NCI-H460 (cell line): ENCODE results near the gene RSPH1. TPM values are rescaled to one million over a fixed set of nuclear protein-coding genes. Genes with fewer than 3 reads are reported as not detected.

Experiments used
- DNase-seq: peaks from one replicate; pipeline ENCODE4 v3.0.0-alpha.2; 2016; ENCODE audit warnings: low read depth; ENCODE audit errors: extremely low read depth
- total RNA-seq: library from RNA; depleted of rRNA; stranded (reverse); fragments of >200 nt; shearing (Covaris generic); gene quantifications from 2 replicates; pipeline ENCODE4 v1.2.3, GENCODE V29; 2014

Gene RSPH1
- total RNA-seq, 1 experiment from 2014 or later: 0.02 TPM

- no peak for DNase-seq
Observed at GRCh38 chr21:42452401-42453223, 43.4 kb downstream of the RSPH1 start.

GRCh38 chr21:42451941-42452340 lies 44.1 kb downstream of the RSPH1 start:
- no peak for DNase-seq

- no peak for DNase-seq
Observed at GRCh38 chr21:42448686-42449085, 47.3 kb downstream of the RSPH1 start.

- DNase-seq: no peak
Observed at GRCh38 chr21:42447732-42448131, 48.3 kb downstream of the RSPH1 start.

GRCh38 chr21:42447182-42447581 lies 48.8 kb downstream of the RSPH1 start:
- no peak for DNase-seq

DNA sequence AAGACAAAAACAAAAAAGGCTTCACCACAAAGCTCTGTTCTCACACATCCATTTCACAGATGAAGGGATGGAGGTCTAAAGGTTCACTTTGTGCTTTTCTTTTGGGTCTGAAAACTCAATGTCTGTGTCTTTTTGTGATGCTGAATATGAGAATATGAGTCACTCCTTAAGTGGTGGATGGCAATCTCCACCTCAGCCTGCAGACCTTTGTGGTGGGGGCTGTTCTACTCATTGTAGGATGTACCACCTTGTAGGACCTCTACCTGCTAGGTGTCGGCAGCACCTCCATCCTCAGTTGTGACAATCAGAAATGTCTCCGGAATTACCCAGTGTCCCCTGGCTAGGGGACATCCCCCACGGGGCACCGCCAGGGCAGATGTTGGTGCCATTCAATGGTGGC lies 49.5 kb downstream of the RSPH1 start:
- no peak for DNase-seq

DNA sequence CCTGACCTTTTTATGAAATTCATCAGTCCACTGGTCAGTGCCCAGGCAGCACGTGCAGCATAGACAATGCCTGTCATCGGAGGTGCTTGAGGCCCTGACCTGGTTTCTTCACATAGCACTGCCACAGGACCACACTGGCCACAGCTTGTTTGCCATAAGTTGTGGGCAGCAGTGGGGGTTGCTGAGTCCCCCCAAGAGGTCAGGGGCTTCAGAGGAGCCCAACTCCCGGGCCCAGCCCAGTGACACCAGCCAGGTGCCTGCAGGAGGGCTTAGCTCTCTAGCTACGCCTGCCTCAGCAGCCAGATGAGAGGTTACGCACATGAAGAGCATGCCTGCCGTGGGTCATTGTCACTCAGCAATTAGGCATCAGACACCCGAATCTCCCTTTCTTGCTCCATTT lies 50.7 kb downstream of the RSPH1 start:
- DNase-seq: no peak

GRCh38 chr21:42444745-42445059 lies 51.3 kb downstream of the RSPH1 start:
- no peak for DNase-seq

DNA sequence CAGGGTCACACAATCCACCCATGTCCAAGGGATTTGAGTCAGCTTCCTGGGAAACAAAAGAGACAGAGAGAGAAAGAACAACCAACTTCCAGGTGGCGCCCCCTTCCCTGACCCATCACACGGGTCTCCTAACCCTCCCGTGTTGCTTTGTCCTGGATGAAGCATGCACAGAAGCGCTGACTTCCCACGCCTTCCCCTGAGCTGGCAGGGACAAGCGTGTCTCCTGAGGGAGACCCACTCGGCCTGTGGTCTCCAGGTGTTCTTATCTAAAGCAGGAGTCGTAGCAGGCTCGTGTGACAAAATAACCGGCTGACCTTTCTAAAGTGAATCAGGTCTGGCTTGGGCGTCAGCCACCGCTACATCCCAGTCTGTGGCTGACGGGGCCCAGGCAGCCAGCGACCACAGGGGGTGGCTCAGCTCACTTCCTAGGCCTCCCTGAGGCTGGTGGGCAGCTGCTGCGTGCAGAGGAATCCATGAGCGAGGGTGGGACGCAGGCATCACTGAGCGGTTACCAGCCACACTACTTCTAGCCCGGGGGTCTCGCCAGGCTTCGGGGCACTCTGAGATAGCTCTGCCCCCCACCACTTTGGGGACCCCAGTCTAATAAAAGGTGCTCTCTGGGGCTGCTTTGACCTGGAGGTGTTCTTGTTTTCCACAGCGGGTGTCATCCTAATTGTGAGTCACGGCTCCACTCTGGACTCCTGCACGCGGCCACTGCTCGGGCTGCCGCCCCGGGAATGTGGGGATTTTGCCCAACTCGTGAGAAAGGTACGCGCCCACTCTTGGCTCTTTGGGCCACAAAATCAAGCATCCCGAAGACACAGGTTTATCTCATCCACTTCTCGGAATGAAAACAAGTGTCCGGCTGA lies 51.9 kb downstream of the RSPH1 start:
- no peak for DNase-seq

DNA sequence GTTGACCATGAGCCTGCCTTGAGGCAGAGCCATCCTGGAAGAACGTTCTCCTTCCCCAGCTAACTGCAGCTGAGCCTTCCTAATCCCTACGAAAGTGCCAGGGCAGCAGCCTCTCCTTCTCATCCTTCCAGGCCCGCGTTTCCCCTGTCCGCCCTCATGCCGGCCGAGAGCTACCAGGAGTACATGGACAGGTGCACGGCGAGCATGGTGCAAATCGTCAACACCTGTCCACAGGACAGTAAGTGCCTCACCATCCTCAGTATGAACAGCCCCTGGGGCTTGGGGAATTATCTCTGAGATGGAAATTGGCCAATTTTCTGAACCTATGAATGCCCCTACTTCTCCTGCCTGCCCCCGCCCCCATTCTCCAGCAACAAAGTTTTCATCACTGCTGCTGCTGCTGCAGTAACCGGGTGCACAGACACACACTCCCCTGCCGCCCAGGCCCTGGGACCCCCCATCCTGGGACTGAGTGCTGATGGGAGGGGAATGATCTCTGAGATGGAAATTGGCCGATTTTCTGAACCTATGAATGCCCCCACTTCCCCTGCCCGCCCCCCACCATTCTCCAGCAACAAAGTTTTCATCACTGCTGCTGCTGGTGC lies 52.7 kb downstream of the RSPH1 start:
- DNase-seq: no peak

DNA sequence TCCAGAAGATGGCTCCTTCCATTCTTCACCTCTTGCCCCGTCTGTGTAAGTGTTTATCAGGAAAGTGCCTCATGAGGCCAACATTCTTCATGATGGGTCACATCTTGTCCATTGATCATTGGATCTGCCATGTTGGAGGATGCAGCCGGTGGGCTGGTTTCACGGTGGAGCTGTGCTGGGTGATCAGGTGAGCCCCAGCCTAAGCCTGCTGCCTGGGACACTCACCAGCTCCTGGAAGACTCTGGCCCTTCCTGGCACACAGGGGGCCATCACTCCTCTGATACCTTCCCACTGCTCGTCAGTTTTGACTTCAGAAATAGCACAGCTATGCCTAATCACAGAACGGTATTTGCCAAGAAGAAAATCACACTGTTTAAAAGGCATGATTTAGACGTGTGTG lies 54.1 kb downstream of the RSPH1 start:
- DNase-seq: no peak

DNA sequence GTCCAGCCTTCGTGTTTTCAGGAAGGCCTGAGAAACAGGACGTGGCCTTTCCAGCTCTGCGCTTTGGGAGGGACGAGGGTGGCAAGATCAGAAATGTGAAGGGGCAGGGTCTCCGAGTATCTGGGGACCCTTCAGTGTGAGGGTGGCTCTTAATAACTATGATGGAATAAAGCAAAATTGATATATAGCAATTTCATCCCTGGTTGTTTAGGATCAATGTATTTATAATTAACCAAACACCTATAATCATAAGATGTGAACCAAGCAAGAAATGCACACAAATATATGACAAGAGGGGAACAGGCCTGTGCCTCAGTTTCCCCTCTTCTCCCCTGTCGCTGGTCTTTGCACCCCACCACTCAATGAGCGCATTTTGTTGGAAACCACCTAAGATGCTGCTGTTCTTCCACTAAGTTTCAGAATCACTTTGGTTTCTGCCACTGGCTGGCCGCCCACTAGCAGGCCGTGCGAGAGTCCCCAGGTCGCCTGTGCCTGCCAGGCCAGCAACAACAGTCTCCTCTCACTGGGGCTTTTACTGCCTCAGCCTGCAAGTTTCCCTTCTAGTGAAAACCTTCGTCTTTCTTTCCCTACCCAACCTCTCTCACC lies 55.7 kb downstream of the RSPH1 start:
- DNase-seq: no peak

DNA sequence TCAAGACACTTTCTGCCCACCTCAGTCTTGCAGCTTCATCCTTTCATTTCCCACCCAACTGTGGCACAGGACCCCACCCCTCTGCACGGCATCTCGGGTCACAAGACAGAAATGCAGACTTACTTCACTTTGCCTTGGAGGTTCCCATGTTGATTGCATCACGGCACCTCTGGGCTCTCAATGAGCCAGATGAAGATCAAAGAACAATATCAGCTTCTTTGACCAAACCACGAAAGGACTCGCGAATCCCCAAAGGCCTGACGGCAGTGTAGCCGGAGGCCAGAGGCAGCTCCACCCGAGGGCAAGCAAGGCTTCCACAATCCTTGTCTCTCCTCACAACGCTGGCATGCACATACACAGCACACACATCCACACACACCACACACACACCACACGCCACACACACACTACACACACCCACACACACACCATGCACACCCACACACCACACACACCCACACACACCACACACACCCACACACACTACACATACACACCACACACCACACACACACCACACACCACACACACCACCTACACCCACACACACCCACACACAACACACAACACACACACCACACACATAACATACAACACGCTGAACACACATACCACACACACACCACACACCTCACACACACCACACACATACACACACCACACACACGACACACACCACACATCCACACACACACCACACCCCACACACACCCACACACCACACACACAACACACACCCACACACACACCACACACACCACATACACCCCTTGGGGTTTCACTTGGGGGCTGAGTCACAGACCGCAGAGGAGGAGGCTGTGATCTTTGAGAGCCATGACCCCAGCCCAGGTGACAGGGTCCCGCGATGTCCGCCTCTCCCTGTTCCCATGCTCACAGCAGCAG lies 56.5 kb downstream of the RSPH1 start:
- DNase-seq: no peak

DNA sequence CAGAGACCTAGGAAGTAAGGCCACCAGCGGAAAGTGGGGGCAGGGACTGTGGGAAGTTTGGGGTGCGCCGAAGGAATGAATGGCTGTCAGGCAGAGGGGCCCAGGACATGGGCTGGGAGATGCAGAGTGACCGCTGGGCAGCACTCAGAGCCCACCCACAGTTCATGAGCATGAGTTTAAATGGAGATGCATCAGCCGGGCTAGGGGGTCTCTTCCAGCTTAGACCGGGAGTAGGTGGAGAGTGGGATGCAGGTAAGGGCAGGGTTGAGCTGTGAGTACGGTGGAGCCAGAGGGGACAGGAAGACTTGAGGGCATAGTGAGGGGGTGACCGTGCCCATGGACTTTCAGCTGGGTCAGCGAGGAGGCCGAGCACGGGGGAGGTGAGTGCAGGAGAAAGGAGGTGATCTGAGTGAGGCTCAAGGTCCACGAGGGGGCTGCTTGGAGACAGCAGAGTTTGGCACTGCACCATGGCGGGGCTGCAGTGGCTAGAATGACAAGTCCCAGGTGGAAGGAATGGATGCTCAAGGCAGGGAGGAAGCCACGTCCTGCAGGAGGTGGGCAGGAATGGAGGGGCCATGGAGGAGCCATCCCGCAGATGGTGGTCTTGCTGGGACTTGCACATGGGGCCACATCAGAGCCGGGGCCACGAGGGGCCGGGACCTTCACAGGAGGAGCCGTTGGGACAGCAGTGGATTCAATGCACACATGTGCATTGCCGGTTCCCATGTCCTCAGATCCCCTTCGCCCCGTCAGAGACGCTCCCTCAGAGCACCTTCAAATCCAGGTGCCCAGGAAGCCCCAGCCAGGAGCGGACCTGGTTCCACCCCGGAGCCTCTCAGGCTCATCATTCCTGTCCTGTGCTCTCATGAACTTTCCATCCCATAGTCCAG lies 57.5 kb downstream of the RSPH1 start:
- DNase-seq: no peak

DNA sequence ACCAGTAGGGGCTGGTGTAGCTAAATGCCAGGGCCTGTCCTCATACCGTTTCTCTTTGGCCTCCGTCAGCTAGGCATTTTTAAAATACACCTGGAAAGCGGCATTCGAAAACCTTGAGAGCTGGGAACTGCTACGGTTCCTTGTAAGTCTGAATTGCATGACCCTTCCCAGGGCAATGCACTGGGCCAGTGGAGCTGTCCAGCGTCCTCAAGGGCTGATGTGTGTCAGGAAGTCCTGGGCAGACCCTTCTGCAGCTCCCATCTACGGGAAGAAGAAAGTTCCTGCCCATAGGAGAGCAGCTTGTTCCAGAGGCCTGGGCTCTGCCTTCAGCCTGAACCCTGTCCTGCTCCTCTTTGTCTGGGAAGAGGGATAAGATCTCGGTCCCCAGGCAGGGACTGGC lies 58.2 kb downstream of the RSPH1 start:
- DNase-seq: no peak

- no peak for DNase-seq
Observed at GRCh38 chr21:42436914-42437313, 59.1 kb downstream of the RSPH1 start.

- no peak for DNase-seq
Observed at GRCh38 chr21:42435833-42436232, 60.2 kb downstream of the RSPH1 start.

DNA sequence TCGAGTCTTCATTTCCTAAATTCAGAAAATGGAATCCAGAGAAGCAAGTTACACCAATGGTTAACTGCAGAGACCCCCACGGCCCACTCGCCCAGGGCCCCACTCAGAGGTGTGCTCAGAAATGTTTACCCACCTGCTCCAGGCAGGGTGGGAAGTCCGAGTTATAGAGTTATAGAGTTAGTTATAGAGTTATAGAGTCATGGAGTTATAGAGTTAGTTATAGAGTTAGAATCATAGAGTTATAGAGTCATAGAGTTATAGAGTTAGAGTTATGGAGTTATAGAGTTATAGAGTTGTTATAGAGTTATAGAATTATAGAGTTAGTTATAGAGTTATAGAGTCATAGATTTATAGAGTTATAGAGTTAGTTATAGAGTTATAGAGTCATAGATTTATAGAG lies 60.6 kb downstream of the RSPH1 start:
- no peak for DNase-seq

GRCh38 chr21:42434884-42435283 lies 61.1 kb downstream of the RSPH1 start:
- DNase-seq: no peak
